22Rv1 (cell line): Measurements from ENCODE around the gene CFLAR.
"Not testable (repeated sequence)": the region's sequence is repeated elsewhere in the genome, so short reads cannot be mapped to it uniquely, and the experiment has no call there.

Source experiments
- H3K27ac ChIP-seq: fragments of 450-650 bp; 2 replicates; pipeline ENCODE4 v1.5.1; 2017
- ZFX ChIP-seq: fragments of 450-650 bp; IDR thresholded peaks from 2 replicates; pipeline ENCODE4 v1.6.1; 2017; ENCODE audit warnings: antibody characterized with exemption, borderline replicate concordance
- TF ChIP-seq, protein P1 (sequence below): fragments of 450-650 bp; IDR thresholded peaks from 2 replicates; pipeline ENCODE4 v1.5.1; 2017; ENCODE audit warnings: mild to moderate bottlenecking

CFLAR gene

DNA sequence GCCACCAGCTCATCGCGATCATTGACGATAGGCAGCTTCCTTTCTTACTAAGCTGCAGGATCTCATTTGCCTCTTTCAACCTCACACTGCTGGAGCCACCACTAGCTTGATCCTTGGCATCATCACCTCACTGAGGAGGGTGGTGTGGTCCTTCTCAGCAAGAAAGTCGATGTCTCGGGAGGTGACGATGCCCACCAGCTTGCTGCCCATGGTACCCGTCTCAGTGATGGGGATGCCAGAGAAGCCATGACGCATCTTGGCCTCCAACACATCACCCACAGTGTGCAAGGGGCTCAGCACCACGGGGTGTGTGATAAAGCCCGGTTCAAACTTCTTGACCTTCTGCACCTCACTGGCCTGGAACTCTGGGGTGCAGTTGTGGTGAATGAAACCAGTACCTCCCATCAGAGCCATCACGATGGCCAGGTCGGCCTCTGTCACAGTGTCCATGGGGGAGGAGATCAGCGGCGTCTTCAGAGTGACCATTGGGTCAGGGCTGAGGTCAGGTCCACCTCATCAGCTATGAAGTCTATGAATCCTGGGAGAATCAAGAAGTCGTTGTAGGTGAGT lies 22.5 kb downstream of the CFLAR start:
- TF ChIP-seq, protein P1, sequence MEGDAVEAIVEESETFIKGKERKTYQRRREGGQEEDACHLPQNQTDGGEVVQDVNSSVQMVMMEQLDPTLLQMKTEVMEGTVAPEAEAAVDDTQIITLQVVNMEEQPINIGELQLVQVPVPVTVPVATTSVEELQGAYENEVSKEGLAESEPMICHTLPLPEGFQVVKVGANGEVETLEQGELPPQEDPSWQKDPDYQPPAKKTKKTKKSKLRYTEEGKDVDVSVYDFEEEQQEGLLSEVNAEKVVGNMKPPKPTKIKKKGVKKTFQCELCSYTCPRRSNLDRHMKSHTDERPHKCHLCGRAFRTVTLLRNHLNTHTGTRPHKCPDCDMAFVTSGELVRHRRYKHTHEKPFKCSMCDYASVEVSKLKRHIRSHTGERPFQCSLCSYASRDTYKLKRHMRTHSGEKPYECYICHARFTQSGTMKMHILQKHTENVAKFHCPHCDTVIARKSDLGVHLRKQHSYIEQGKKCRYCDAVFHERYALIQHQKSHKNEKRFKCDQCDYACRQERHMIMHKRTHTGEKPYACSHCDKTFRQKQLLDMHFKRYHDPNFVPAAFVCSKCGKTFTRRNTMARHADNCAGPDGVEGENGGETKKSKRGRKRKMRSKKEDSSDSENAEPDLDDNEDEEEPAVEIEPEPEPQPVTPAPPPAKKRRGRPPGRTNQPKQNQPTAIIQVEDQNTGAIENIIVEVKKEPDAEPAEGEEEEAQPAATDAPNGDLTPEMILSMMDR = no peak
- TF ChIP-seq ZFX = no peak
- no peak overlapping the region for H3K27ac ChIP-seq

DNA sequence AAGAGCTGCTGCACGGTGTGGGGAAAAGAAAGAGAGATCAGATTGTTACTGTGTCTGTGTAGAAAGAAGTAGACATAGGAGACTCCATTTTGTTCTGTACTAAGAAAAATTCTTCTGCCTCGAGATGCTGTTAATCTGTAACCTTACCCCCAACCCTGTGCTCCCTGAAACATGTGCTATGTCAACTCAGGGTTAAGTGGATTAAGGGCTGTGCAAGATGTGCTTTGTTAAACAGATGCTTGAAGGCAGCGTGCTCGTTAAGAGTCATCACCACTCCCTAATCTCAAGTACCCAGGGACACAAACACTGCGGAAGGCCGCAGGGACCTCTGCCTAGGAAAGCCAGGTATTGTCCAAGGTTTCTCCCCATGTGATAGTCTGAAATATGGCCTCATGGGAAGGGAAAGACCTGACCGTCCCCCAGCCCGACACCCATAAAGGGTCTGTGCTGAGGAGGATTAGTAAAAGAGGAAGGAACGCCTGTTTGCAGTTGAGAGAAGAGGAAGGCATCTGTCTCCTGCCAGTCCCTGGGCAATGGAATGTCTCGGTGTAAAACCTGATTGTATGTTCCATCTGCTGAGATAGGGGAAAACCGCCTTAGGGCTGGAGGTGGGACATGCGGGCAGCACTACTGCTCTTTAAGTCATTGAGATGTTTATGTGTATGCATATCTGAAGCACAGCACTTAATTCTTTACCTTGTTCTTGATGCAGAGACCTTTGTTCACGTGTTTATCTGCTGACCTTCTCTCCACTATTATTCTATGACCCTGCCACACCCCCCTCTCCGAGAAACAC lies 23.2 kb downstream of the CFLAR start:
- H3K27ac ChIP-seq = not testable (repeated sequence)

DNA sequence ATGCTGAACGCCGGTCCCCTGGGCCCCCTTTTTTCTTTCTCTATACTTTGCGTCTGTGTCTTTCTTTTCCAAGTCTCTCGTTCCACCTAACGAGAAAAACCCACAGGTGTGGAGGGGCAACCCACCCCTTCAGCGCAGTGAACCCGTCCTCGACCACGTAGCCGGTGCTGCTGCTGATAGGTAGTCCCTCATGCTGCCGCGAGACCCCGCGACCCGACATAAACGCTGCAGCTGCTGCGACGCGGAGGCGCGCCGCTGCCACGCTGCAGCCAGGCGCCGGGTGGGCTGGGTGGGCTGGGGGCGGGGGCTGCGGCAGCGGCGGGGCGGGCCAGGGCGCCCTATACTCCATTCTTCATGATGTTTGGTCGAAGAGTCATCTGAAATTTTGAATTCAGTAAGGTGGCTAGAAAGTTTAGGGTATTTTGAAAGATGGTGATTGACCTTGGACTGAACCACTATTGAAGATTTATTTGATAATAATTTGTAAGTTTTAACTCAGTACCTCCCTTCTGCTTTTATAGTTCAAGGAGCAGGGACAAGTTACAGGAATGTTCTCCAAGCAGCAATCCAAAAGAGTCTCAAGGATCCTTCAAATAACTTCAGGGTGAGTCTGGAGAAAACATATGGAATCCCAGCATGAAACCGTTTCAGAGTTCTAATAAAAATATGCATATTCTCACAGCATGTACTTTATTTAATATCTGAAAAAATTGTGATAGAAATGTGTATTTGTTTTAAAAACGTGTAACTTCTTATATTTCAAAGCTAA lies 24.1 kb downstream of the CFLAR start:
- no peak overlapping the region for H3K27ac ChIP-seq
- TF ChIP-seq, protein P1 = no peak
- TF ChIP-seq ZFX = no peak

DNA sequence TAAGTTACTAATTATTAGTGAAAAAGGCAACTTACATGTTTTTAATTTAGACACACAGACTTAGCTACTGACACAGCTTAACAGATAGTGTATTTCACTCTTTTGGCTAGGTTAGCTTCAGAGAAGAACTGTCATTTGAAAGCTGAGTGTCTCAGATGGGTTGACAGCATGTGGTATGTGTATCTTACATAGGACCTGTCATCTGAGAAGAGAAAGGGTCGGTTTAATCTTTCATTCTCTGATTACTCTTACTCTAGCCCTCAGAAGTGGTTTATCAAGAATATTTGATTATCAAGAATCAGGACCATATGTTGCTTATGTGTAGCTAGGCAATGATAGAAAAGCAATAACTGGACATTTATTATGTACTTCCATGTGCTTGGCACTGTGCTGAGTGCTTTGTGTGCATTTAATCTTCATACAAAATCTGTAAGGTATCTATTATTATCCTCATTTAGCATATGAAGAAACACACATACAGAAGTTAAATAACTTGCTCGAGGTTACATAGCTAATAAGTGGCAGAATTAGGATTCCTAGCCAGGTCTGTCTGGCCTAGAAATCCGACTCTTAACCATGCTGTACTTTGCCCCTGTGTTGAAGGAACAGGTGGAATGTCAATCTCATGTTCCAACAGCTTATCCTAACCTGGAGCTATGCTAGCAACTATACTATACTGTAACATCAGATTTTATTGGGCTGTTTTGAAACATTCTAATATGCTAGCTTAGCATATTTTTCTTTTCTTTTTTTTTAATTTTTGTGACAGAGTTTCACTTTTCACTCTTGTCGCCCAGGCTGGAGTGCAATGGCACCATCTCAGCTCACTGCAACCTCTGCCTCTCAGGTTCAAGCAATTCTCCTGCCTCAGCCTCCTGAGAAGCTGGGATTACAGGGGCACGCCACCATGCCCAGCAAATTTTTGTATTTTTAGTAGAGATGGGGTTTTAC lies 28.4 kb downstream of the CFLAR start:
- H3K27ac ChIP-seq = no peak overlapping the region
- TF ChIP-seq, protein P1 = no peak
- TF ChIP-seq ZFX = no peak

DNA sequence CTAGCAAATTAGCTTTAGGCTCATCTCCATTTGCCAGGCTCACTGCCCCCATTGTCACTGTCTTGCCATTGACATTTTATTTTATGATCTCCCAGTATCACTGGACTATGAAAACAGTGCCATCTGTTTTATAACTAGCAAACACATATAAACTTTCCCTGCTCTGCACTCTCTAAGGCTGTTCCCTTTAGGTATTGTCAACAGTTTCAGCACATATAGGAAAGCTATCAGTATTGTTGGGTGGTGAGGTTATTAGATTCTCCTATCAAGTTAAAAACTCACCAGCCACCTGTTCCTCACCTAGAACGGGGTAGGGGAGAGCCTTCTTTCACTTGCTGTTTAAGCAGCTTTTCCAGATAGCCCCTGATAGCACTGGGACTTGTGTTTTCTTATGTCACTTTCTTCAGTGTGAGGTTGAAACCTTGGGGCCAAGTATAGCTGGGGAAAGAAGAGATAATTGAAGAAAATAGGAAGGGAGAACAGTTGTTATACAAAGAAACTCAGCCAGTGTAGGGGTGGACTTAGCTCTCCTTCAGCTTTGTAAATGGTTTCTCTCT lies 32.5 kb downstream of the CFLAR start:
- no peak for TF ChIP-seq ZFX
- TF ChIP-seq, protein P1 = no peak

DNA sequence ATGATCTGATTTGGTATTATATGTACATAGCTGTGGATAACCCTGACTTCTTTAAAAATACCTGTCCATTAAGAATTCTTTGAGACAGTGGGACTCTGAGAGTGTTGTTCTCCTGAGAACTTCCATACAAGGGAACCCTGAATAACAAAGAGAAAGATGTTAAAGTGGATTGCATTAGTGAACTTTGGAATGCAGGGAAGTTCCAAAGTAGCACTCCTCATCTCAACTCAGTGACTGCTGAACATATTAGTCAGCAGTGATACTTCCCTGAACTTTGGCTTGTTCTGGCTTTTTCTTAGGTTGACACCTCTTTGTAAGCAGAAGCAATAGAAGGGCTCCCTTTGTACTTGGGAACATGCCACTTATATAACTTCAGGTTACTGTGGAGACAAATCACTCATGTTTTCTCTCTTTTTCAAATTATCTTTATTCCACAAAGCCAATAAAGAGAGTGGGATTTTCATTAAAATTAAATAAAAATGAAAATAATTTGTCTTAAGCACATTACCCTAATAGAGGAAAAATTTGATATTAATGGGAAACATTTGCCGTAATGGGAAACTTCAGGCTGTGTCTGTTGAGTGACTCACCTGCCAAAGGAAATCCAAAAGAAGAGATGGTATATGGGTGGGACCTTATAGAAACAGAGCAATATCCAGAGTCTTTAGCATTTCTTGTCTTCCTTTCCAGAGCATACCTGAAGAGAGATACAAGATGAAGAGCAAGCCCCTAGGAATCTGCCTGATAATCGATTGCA lies 33.3 kb downstream of the CFLAR start:
- no peak overlapping the region for H3K27ac ChIP-seq
- TF ChIP-seq ZFX = no peak
- TF ChIP-seq, protein P1 = no peak

More for the DNA sequence above, 32.5 kb downstream of the CFLAR start:
- no peak overlapping the region for H3K27ac ChIP-seq

DNA sequence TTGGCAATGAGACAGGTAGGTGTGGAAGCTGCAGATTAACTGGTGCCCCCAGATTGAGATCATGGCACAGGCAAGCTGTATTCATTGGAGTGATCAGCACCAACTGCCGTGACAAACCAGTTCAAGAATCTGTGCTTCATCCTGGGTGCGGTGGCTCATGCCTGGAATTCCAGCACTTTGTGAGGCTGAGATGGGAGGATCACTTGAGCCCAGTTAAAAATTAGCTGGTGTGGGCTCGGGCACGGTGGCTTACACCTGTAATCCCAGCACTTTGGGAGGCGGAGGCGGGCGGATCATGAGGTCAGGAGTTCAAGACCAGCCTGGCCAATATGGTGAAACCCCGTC lies 33.8 kb downstream of the CFLAR start:
- not testable (repeated sequence) for H3K27ac ChIP-seq
